GM23338 (cell line): ENCODE data around the gene KLC1.

Source experiments
- CREB1 ChIP-seq: fragments of 250-450 bp; sonication (Bioruptor Pico); IDR thresholded peaks from 2 replicates; pipeline ENCODE4 v1.5.0; 2020; ENCODE audit warnings: low read depth, mild to moderate bottlenecking, moderate library complexity
- EZH2 ChIP-seq: fragments of 200-600 bp; sonication (generic); IDR thresholded peaks from one replicate; pipeline ENCODE4 v1.8.0; 2017; ENCODE audit warnings: antibody characterized with exemption, mild to moderate bottlenecking, low read depth; ENCODE audit not compliant: unreplicated experiment
- EZH2phosphoT487 ChIP-seq: fragments of 200-600 bp; sonication (generic); IDR thresholded peaks from one replicate; pipeline ENCODE4 v1.8.1; 2018; ENCODE audit warnings: antibody characterized with exemption; ENCODE audit not compliant: unreplicated experiment
- JUNB ChIP-seq: IDR thresholded peaks from one replicate; pipeline ENCODE4 v1.6.1; 2016; ENCODE audit warnings: antibody characterized with exemption; ENCODE audit not compliant: unreplicated experiment
- NANOG ChIP-seq: IDR thresholded peaks from 2 replicates; pipeline ENCODE4 v1.6.1; 2016; ENCODE audit warnings: antibody characterized with exemption, borderline replicate concordance
- POLR2AphosphoS5 ChIP-seq: IDR thresholded peaks from 2 replicates; pipeline ENCODE4 v1.6.1; 2016; ENCODE audit warnings: antibody characterized with exemption, low read depth
- ZNF114 ChIP-seq: fragments of 250-450 bp; sonication (Bioruptor Pico); IDR thresholded peaks from 2 replicates; pipeline ENCODE4 v1.5.0; 2020; ENCODE audit warnings: mild to moderate bottlenecking, moderate library complexity
- ZNF331 ChIP-seq: fragments of 250-450 bp; sonication (Bioruptor Pico); IDR thresholded peaks from 2 replicates; pipeline ENCODE4 v1.5.0; 2020; ENCODE audit warnings: low read depth, mild to moderate bottlenecking, moderate library complexity
- TF ChIP-seq, protein P1 (sequence below), 2 experiments: fragments of 200-600 bp in 1 of 2; sonication (generic) in 1 of 2; conservative IDR thresholded peaks; 2 replicates each; pipeline versions ENCODE4 v1.5.1 to v1.6.1; 2016 to 2017; ENCODE audit warnings: antibody characterized with exemption in 2 of 2, low read depth in 2 of 2, mild to moderate bottlenecking in 2 of 2, moderate library complexity in 1 of 2
- TF ChIP-seq, protein P2 (sequence below): IDR thresholded peaks from one replicate; pipeline ENCODE4 v1.6.1; 2018; ENCODE audit warnings: antibody characterized with exemption; ENCODE audit not compliant: unreplicated experiment
- TF ChIP-seq, protein P3 (sequence below): IDR thresholded peaks from 2 replicates; pipeline ENCODE4 v1.6.1; 2016; ENCODE audit warnings: antibody characterized with exemption

DNA sequence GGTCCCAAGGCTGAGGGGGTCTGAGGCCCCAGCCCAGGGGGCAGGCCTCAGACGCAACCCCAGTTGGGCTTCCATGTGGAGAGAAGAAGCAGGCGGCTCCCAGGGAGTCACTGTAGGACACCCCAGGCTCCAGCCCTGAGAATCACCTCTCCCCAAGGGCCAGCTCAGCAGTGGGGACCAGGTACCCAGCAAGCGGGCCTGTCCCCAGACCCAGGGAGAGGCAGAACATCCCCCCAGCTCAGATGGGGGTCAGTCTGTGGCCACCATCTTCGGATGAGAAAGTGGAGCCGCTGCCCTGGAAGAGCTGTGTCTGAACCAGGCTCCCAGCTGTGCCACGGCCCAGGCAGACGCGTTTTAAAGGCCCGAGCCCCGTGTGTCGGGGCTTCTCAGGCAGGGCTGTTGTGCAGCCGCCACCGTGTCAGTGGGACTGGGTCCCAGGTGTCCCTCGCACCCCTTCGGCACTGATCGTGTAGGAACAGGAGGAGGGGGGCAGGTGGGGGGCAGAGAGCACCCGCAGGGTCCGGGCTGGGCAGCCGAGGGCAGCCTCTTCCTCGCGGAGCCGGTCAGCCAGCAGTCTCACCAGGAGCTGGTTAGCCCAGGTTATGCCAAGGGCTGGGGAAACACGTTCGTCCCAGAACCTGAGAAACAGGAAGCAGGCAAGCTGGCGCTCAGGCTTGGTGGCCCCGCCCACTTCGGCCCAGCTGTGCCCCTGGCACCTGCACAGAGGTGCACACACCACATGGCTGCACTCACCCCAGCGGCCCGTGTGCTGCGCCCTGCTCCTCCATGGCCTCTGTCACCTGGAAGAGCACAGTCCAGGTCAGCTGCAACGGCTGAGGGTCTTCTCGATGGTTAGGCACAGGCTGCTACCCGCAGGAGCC is 69.6 kb downstream of the KLC1 start:
- TF ChIP-seq, protein P1, sequence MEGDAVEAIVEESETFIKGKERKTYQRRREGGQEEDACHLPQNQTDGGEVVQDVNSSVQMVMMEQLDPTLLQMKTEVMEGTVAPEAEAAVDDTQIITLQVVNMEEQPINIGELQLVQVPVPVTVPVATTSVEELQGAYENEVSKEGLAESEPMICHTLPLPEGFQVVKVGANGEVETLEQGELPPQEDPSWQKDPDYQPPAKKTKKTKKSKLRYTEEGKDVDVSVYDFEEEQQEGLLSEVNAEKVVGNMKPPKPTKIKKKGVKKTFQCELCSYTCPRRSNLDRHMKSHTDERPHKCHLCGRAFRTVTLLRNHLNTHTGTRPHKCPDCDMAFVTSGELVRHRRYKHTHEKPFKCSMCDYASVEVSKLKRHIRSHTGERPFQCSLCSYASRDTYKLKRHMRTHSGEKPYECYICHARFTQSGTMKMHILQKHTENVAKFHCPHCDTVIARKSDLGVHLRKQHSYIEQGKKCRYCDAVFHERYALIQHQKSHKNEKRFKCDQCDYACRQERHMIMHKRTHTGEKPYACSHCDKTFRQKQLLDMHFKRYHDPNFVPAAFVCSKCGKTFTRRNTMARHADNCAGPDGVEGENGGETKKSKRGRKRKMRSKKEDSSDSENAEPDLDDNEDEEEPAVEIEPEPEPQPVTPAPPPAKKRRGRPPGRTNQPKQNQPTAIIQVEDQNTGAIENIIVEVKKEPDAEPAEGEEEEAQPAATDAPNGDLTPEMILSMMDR (conservative IDR thresholded peaks at IDR 0.05; ENCODE audit: low read depth in 2 of 2): no peak
- TF ChIP-seq EZH2 (no peak), POLR2AphosphoS5 (peak; percentile 19; the same call in 1 of the 2 replicates), EZH2phosphoT487 (no peak), CREB1 (CRISPR knock-in tag) (no peak), NANOG (no peak), ZNF331 (no peak), ZNF114 (CRISPR knock-in tag) (no peak), JUNB (no peak)
- TF ChIP-seq, protein P2, sequence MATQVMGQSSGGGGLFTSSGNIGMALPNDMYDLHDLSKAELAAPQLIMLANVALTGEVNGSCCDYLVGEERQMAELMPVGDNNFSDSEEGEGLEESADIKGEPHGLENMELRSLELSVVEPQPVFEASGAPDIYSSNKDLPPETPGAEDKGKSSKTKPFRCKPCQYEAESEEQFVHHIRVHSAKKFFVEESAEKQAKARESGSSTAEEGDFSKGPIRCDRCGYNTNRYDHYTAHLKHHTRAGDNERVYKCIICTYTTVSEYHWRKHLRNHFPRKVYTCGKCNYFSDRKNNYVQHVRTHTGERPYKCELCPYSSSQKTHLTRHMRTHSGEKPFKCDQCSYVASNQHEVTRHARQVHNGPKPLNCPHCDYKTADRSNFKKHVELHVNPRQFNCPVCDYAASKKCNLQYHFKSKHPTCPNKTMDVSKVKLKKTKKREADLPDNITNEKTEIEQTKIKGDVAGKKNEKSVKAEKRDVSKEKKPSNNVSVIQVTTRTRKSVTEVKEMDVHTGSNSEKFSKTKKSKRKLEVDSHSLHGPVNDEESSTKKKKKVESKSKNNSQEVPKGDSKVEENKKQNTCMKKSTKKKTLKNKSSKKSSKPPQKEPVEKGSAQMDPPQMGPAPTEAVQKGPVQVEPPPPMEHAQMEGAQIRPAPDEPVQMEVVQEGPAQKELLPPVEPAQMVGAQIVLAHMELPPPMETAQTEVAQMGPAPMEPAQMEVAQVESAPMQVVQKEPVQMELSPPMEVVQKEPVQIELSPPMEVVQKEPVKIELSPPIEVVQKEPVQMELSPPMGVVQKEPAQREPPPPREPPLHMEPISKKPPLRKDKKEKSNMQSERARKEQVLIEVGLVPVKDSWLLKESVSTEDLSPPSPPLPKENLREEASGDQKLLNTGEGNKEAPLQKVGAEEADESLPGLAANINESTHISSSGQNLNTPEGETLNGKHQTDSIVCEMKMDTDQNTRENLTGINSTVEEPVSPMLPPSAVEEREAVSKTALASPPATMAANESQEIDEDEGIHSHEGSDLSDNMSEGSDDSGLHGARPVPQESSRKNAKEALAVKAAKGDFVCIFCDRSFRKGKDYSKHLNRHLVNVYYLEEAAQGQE: no peak
- TF ChIP-seq, protein P3, sequence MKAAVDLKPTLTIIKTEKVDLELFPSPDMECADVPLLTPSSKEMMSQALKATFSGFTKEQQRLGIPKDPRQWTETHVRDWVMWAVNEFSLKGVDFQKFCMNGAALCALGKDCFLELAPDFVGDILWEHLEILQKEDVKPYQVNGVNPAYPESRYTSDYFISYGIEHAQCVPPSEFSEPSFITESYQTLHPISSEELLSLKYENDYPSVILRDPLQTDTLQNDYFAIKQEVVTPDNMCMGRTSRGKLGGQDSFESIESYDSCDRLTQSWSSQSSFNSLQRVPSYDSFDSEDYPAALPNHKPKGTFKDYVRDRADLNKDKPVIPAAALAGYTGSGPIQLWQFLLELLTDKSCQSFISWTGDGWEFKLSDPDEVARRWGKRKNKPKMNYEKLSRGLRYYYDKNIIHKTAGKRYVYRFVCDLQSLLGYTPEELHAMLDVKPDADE: no peak
